Bronchial epithelial cell (primary cell): ENCODE results near the gene DIAPH1. TPM values are rescaled to one million over a fixed set of nuclear protein-coding genes. Genes with fewer than 3 reads are reported as not detected.

Experiments used
- DNase-seq: peaks from one replicate; pipeline ENCODE4 v3.0.0-alpha.2; 2010; ENCODE audit warnings: low read depth
- FAIRE-seq: peaks from 2 replicates; lab custom pipeline; 2011; peaks lifted over from hg19 to GRCh38; lab: Jason Lieb, UNC
- H3K27me3 ChIP-seq: 2 replicates; pipeline ENCODE4 v1.5.1; 2011; ENCODE audit warnings: low read length; ENCODE audit not compliant: control insufficient read depth, insufficient read depth
- H3K36me3 ChIP-seq: 2 replicates; pipeline ENCODE4 v1.5.1; 2011; ENCODE audit warnings: low read length; ENCODE audit not compliant: control insufficient read depth, insufficient read depth
- H3K4me3 ChIP-seq: 2 replicates; pipeline ENCODE4 v1.5.1; 2011; ENCODE audit warnings: mild to moderate bottlenecking, low read depth, low read length, control low read depth
- total RNA-seq: library from RNA; depleted of rRNA; stranded (reverse); fragments of >200 nt; gene quantifications from 2 replicates; pipeline ENCODE4 v1.2.1, GENCODE V29; 2014
- TF ChIP-seq, protein P1 (sequence below): IDR thresholded peaks from 2 replicates; pipeline ENCODE4 v1.5.1; 2011; ENCODE audit warnings: mild to moderate bottlenecking, moderate library complexity, low read length, control low read depth, inconsistent platforms; ENCODE audit not compliant: insufficient read depth, severe bottlenecking

DIAPH1 gene
- total RNA-seq, 1 donor from 2014 or later, result 48.2 TPM

DNA sequence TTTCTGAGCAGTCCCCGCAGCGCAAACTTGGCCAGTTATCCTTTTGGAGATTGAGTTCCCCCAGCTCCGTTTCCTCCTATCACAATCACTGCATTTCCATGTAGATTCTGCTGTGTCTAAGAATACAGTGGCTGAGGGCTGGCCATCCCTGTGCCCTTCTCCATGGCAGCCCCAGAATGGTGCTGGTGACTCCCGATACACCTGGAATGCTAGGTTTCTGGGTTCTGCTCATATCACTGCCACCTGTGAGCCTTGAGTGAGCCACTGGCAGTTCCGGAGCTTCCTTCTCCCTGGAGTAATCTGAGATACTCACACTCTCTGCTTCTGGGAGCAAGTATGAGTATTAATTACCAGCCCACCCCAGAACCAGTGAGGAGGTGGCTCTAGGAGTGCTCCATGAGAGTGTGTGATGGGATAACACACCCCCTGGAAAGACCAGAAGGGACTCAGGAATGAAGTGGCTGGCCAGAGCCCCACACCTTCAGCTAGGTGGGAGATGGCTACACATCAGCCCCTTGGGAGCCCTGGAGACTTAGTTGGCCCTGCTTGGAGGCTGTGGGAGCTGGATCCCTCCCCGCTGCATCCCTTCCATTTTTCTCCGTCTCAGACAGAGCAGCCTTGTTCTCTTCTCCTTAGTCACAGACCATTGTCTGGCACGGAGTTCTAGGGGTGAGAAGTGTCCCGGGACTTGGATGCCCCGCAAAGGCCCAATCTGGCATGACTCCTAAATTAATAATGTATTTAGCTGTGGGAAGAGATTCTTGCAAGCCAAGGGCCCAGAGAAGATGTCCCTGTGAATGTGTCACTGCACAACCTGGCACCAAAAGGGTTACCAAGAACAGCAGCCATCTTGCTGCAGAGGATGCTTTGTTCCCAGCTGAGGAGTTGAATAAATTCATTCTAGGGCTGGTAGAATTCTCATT lies 125.0 kb downstream of the DIAPH1 start:
- no peaks in the 10 kb centered on the region for H3K36me3 ChIP-seq
- FAIRE-seq (no peak), DNase-seq (no peak)
- no peak overlapping the region for H3K4me3 ChIP-seq
- TF ChIP-seq, protein P1, sequence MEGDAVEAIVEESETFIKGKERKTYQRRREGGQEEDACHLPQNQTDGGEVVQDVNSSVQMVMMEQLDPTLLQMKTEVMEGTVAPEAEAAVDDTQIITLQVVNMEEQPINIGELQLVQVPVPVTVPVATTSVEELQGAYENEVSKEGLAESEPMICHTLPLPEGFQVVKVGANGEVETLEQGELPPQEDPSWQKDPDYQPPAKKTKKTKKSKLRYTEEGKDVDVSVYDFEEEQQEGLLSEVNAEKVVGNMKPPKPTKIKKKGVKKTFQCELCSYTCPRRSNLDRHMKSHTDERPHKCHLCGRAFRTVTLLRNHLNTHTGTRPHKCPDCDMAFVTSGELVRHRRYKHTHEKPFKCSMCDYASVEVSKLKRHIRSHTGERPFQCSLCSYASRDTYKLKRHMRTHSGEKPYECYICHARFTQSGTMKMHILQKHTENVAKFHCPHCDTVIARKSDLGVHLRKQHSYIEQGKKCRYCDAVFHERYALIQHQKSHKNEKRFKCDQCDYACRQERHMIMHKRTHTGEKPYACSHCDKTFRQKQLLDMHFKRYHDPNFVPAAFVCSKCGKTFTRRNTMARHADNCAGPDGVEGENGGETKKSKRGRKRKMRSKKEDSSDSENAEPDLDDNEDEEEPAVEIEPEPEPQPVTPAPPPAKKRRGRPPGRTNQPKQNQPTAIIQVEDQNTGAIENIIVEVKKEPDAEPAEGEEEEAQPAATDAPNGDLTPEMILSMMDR, result no peak
- peaks cover 6% of the 10 kb centered on the region for H3K27me3 ChIP-seq

DNA sequence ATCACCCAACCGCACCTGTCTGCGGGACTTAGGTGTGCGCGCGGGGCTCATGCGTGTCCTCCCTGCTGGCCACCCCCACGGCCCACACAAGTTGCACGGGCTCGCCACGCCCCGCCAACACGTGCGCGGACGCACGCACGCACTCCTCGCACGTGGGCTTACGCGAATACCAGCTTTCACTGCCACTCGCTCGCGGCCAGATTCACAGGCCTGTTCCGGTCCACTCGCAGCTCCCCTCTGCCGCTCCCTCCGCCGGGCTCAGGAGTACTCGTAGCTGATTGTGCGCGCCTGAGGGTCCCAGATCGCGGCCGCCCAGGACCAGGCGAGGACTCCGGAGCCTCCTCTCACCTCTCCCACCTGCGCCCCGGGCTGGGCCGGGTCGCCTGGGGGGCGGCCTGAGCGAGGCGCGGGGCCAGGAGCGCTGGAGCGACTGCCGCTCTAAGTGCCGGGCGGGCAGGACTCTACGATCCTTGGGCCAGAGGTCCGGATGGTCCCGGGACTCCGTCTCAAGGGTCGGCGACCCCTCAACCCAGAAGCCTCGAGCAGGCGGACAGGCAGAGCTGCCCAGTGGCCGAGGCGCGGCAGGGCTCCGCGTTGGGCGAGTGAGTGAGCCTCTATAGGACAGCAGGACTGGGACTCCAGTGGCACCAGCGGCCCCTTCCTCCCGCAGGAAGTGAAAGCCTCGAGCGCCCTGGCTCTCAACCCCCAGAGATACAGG lies 126.5 kb downstream of the DIAPH1 start:
- DNase-seq (no peak), FAIRE-seq (no peak)
- TF ChIP-seq, protein P1, result no peak
- Histone ChIP-seq H3K4me3 (no peak overlapping the region), H3K36me3 (no peaks in the 10 kb centered on the region), H3K27me3 (peaks cover 6% of the 10 kb centered on the region)

DNA sequence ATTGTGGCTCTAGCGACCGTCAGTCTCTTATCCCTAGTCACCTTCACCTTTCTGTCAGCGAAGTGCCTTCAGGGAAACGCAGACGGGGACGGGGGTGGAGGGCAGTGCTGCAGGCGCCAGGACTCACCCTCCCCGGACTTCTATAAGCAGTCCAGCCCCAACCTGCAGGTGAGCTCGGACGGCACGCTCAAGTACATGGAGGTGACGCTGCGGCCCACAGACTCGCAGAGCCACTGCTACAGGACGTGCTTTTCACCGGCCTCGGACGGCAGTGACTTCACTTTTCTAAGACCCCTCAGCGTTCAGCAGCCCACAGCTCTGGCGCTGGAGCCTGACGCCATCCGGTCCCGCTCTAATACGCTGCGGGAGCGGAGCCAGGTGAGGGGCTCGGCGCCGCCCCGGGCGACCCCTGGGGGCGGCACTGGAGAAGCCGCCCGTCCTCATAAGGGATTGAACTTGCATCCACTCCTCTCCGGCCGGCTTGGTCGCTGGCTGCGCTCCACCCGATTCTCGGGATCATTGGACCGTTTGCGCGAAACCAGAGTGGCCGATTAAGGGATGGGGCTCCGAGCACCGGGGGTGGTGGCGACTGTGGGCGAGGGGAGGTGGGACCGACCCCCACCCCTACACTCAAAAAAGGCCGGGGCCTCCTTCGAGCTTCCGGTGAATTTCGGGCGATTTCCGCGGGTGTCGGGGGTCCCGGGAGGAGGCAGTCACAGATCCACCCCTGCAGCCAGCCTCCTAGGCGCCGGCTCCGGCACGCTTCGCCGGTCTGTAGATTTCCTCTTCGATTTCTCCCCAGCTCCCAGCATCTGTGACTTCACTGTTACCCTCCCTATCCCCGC lies 127.3 kb downstream of the DIAPH1 start:
- no peak overlapping the region for H3K4me3 ChIP-seq
- TF ChIP-seq, protein P1, result no peak
- peaks cover 6% of the 10 kb centered on the region for H3K27me3 ChIP-seq
- DNase-seq (no peak), FAIRE-seq (no peak)
- H3K36me3 ChIP-seq, result no peaks in the 10 kb centered on the region

DNA sequence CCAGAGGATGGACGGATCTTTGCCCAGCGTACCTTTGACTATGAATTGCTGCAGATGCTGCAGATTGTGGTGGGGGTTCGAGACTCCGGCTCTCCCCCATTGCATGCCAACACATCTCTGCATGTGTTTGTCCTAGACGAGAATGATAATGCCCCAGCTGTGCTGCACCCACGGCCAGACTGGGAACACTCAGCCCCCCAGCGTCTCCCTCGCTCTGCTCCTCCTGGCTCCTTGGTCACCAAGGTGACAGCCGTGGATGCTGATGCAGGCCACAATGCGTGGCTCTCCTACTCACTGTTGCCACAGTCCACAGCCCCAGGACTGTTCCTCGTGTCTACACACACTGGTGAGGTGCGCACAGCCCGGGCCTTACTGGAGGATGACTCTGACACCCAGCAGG lies 128.0 kb downstream of the DIAPH1 start:
- TF ChIP-seq, protein P1, result no peak
- FAIRE-seq (peak; percentile 60), DNase-seq (no peak)

DNA sequence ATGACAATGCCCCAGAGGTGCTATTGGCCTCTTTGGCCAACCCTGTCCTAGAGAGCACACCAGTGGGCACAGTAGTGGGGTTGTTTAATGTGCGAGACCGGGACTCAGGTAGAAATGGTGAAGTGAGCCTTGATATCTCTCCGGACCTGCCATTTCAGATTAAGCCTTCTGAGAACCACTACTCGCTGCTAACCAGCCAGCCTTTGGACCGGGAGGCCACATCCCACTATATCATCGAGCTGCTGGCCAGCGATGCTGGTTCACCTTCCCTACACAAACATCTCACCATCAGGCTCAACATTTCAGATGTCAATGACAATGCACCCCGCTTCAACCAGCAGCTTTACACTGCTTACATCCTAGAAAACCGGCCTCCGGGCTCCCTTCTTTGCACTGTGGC lies 128.5 kb downstream of the DIAPH1 start:
- no peak for DNase-seq
- Histone ChIP-seq H3K4me3 (no peak overlapping the region), H3K36me3 (peaks cover 5% of the 10 kb centered on the region), H3K27me3 (peaks cover 6% of the 10 kb centered on the region)
- no peak for FAIRE-seq
- TF ChIP-seq, protein P1, result no peak

More for the DNA sequence above, 128.0 kb downstream of the DIAPH1 start:
- Histone ChIP-seq H3K27me3 (peaks cover 6% of the 10 kb centered on the region), H3K4me3 (no peak overlapping the region), H3K36me3 (peaks cover 2% of the 10 kb centered on the region)
